Inflammatory macrophage treated with lipopolysaccharide for 4 hours (primary cell): ENCODE data around the gene RIPK4.

Source experiments
- DNase-seq: peaks from one replicate; pipeline ENCODE4 v3.0.0-alpha.2; 2020

Gene RIPK4

GRCh38 chr21:41768437-41769042 lies 1.7 kb upstream of the RIPK4 start:
- DNase-seq: peak; percentile 22

- DNase-seq: no peak
Observed at GRCh38 chr21:41767606-41768436, 969 bp upstream of the RIPK4 start.

GRCh38 chr21:41765973-41766882 lies 624 bp downstream of the RIPK4 start:
- DNase-seq: no peak

- DNase-seq: no peak
Observed at GRCh38 chr21:41765420-41765821, 1.4 kb downstream of the RIPK4 start.

- no peak for DNase-seq
Observed at GRCh38 chr21:41764558-41765419, 2.1 kb downstream of the RIPK4 start.

GRCh38 chr21:41763996-41764395 lies 2.9 kb downstream of the RIPK4 start:
- no peak for DNase-seq

- DNase-seq: no peak
Observed at GRCh38 chr21:41763398-41763931, 3.4 kb downstream of the RIPK4 start.

GRCh38 chr21:41762753-41763152 lies 4.1 kb downstream of the RIPK4 start:
- no peak for DNase-seq

GRCh38 chr21:41761934-41762635 lies 4.8 kb downstream of the RIPK4 start:
- DNase-seq: peak; percentile 85

GRCh38 chr21:41761211-41761933 lies 5.5 kb downstream of the RIPK4 start:
- peak; percentile 93 for DNase-seq

GRCh38 chr21:41760411-41760810 lies 6.4 kb downstream of the RIPK4 start:
- no peak for DNase-seq

GRCh38 chr21:41759926-41760325 lies 6.9 kb downstream of the RIPK4 start:
- DNase-seq: no peak

- DNase-seq: no peak
Observed at GRCh38 chr21:41759214-41759840, 7.5 kb downstream of the RIPK4 start.

GRCh38 chr21:41758550-41758949 lies 8.3 kb downstream of the RIPK4 start:
- no peak for DNase-seq

- no peak for DNase-seq
Observed at GRCh38 chr21:41755934-41756773, 10.7 kb downstream of the RIPK4 start.

- no peak for DNase-seq
Observed at GRCh38 chr21:41755258-41755933, 11.5 kb downstream of the RIPK4 start.

GRCh38 chr21:41754479-41754891 lies 12.4 kb downstream of the RIPK4 start:
- DNase-seq: no peak

- no peak for DNase-seq
Observed at GRCh38 chr21:41753006-41753898, 13.6 kb downstream of the RIPK4 start.
